Activated T-helper 17 cell treated with anti-CD3 and anti-CD28 coated beads, Interleukin-2, amount 50 U/mL, for 72 hours (primary cell): ENCODE measurements around the gene ZSCAN26. TPM values are rescaled to one million over a fixed set of nuclear protein-coding genes. Genes with fewer than 3 reads are reported as not detected.

Experiments used
- ATAC-seq: fragments of 150-1000 bp; cut with Tn5 transposase; replicated peaks from 2 replicates; pipeline ENCODE4 v1.10.0; 2021; ENCODE audit warnings: mild to moderate bottlenecking, moderate library complexity
- H3K27ac Mint-ChIP-seq: one replicate; pipeline ENCODE4 v1.8.0; 2022; ENCODE audit warnings: mixed read lengths
- H3K27me3 Mint-ChIP-seq: one replicate; pipeline ENCODE4 v1.8.0; 2022; ENCODE audit warnings: mixed read lengths
- H3K36me3 Mint-ChIP-seq: one replicate; pipeline ENCODE4 v1.8.0; 2022; ENCODE audit warnings: low read depth, mild to moderate bottlenecking, mixed read lengths
- H3K4me1 Mint-ChIP-seq: one replicate; pipeline ENCODE4 v1.8.0; 2022; ENCODE audit warnings: mixed read lengths
- H3K4me3 Mint-ChIP-seq: one replicate; pipeline ENCODE4 v1.8.0; 2022; ENCODE audit warnings: mild to moderate bottlenecking, mixed read lengths
- H3K9me3 Mint-ChIP-seq: one replicate; pipeline ENCODE4 v1.8.0; 2022; ENCODE audit warnings: mixed read lengths
- total RNA-seq, 2 donors: library from RNA; stranded (reverse); gene quantifications; one replicate each; pipeline ENCODE4 v1.2.3, GENCODE V29; 2022

The ZSCAN26 gene
- total RNA-seq, 2 donors from 2014 or later, result 3.3 to 4.3 TPM

DNA sequence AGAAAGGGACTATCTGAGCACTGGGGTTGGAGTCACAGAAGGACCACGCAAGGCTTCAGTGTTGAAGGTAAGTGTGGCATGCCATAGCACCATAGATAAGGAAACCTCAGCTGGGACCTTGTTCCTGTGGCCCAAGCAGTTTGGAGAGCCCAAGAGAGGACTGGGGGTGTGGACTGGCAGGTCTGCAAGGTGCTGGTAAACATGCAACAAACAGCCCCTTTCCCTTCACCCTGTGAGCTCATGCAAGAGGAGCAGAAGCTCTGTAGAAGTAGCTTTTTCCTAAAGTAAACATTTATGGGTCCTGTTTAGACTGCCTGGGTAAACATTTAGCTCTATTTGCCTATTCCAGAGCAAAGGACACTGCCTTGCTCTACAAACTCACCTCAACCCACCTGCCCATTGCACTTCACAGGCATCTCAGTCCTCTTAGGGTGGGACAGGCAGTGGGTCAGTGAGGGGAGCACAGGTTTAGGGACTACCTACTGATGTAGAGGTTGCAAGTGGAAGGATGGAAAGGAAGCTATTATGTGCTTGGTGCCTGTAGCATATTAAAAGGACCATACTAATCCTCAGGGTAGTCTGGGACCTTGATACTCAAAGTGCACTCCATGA, 57.0 kb downstream of the ZSCAN26 start:
- H3K9me3 Mint-ChIP-seq, result peaks cover 14% of the 10 kb centered on the region
- H3K27me3 Mint-ChIP-seq, result peaks cover 10% of the 10 kb centered on the region
- no peak overlapping the region for H3K4me3 Mint-ChIP-seq
- no peaks in the 10 kb centered on the region for H3K36me3 Mint-ChIP-seq
- no peak overlapping the region for H3K27ac Mint-ChIP-seq
- H3K4me1 Mint-ChIP-seq, result no peaks in the 10 kb centered on the region
- no peak for ATAC-seq

DNA sequence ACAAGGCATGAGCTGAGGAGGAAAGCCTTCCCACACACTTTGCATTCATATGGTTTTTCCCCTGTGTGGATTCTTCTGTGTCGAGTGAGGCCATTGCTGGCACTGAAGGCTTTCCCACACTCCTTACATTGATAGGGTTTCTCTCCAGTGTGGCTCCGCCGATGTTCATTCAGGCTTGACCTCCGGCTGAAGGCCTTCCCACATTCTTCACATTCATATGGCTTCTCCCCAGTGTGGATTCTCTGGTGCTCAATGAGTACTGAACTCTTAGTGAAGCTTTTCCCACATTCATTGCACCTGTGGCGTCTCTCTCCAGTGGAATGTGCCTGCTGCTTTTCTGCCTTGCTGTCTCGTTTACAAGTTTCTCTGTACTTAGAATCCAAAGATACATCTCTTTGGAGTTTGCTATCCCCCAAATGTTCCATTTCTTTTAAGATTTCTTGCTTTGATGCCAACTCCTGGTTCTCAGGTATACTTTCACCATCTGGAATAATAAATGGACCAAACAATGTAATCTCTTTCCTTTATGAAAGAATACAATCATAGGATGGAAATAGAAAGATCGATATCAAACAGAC, 59.5 kb downstream of the ZSCAN26 start:
- Mint-ChIP-seq H3K27me3 (peaks cover 10% of the 10 kb centered on the region), H3K36me3 (no peaks in the 10 kb centered on the region), H3K9me3 (peaks cover 14% of the 10 kb centered on the region), H3K4me1 (no peaks in the 10 kb centered on the region), H3K27ac (no peak overlapping the region), H3K4me3 (no peak overlapping the region)
- ATAC-seq, result no peak

Other genes with a start within 250 kb of the ZSCAN26 start
- 10 to 100 TPM in 1 of 2 donors, 1 to 10 TPM in 1; 2.1 to 14.8 TPM for gene ZNF165, start 186.6 kb upstream of the ZSCAN26 start, total RNA-seq
- gene ZSCAN16, start 142.5 kb upstream of the ZSCAN26 start, total RNA-seq, result 1 to 10 TPM; 2.0 to 3.0 TPM
- gene ZKSCAN8, start 125.3 kb upstream of the ZSCAN26 start, total RNA-seq, result 10 to 100 TPM; 16.5 to 42.7 TPM
- 1 to 10 TPM; 1.0 to 1.8 TPM for gene ZSCAN9, start 41.9 kb upstream of the ZSCAN26 start, total RNA-seq
- gene ZKSCAN4, start 14.9 kb upstream of the ZSCAN26 start, total RNA-seq, result 1 to 10 TPM; 1.6 to 1.7 TPM
- under 1 TPM in 1 of 2 donors, not detected in 1; 0.21 TPM for gene NKAPL, start 7.8 kb upstream of the ZSCAN26 start, total RNA-seq
- under 1 TPM; 0.64 to 0.76 TPM for gene PGBD1, start 14.4 kb downstream of the ZSCAN26 start, total RNA-seq
- 1 to 10 TPM in 1 of 2 donors, under 1 TPM in 1; 0.63 to 1.0 TPM for gene ZSCAN31, start 69.0 kb downstream of the ZSCAN26 start, total RNA-seq
- 1 to 10 TPM; 1.5 to 2.6 TPM for gene ZKSCAN3, start 82.8 kb downstream of the ZSCAN26 start, total RNA-seq
- gene ZSCAN12, start 132.6 kb downstream of the ZSCAN26 start, total RNA-seq, result 1 to 10 TPM; 2.9 to 4.3 TPM
- under 1 TPM; 0.24 to 0.52 TPM for gene ZSCAN23, start 176.3 kb downstream of the ZSCAN26 start, total RNA-seq
- not detected for gene GPX6, start 248.7 kb downstream of the ZSCAN26 start, total RNA-seq